ENCODE measurements around the gene ERG. TPM values are rescaled to one million over a fixed set of nuclear protein-coding genes. Genes with fewer than 3 reads are reported as not detected.

The ERG gene
- total and polyA plus RNA-seq, 4 donors: 4.8 to 19.6 (median 7.6) TPM

- no peaks in the 10 kb centered on the region for H3K27me3 ChIP-seq (ENCODE audit: control insufficient read depth, insufficient read depth, low read length)
- H3K4me3 ChIP-seq (ENCODE audit: low read depth, low read length): no peak overlapping the region
- no peaks in the 10 kb centered on the region for H3K36me3 ChIP-seq (ENCODE audit: control insufficient read depth, insufficient read depth, low read length)
- WGBS (ENCODE audit: insufficient coverage): 96% methylated on average over 4 of the region's 9 CpGs
- DNase-seq (ENCODE audit: low read depth in 4 of 6, low spot score in 6 of 6): no peak
- no peak overlapping the region for H3K27ac ChIP-seq (ENCODE audit: low read depth, low read length)
- H3K4me1 ChIP-seq (ENCODE audit: control insufficient read depth, insufficient read depth, low read length): no peaks in the 10 kb centered on the region
- no peaks in the 10 kb centered on the region for H3K9me3 ChIP-seq (ENCODE audit: control insufficient read depth, insufficient read depth, low read length)
Measured at GRCh38 chr21:38525454-38525853, 27.2 kb upstream of the ERG start.

- no peaks in the 10 kb centered on the region for H3K9me3 ChIP-seq (ENCODE audit: control insufficient read depth, insufficient read depth, low read length)
- H3K4me1 ChIP-seq (ENCODE audit: control insufficient read depth, insufficient read depth, low read length): no peaks in the 10 kb centered on the region
- no peak overlapping the region for H3K4me3 ChIP-seq (ENCODE audit: low read depth, low read length)
- no peaks in the 10 kb centered on the region for H3K27me3 ChIP-seq (ENCODE audit: control insufficient read depth, insufficient read depth, low read length)
- no peaks in the 10 kb centered on the region for H3K36me3 ChIP-seq (ENCODE audit: control insufficient read depth, insufficient read depth, low read length)
- WGBS (ENCODE audit: insufficient coverage): 78% methylated on average over 2 of the region's 4 CpGs
- H3K27ac ChIP-seq (ENCODE audit: low read depth, low read length): no peak overlapping the region
- no peak for DNase-seq (ENCODE audit: low read depth in 4 of 6, low spot score in 6 of 6)
Measured at GRCh38 chr21:38524168-38525153, 26.2 kb upstream of the ERG start.

- 95% methylated on average over 9 of the region's 9 CpGs for WGBS (ENCODE audit: insufficient coverage)
- no peaks in the 10 kb centered on the region for H3K27me3 ChIP-seq (ENCODE audit: control insufficient read depth, insufficient read depth, low read length)
- no peaks in the 10 kb centered on the region for H3K36me3 ChIP-seq (ENCODE audit: control insufficient read depth, insufficient read depth, low read length)
- DNase-seq (ENCODE audit: low read depth in 4 of 6, low spot score in 6 of 6): no peak
- no peak overlapping the region for H3K4me3 ChIP-seq (ENCODE audit: low read depth, low read length)
- no peaks in the 10 kb centered on the region for H3K9me3 ChIP-seq (ENCODE audit: control insufficient read depth, insufficient read depth, low read length)
- H3K4me1 ChIP-seq (ENCODE audit: control insufficient read depth, insufficient read depth, low read length): no peaks in the 10 kb centered on the region
- no peak overlapping the region for H3K27ac ChIP-seq (ENCODE audit: low read depth, low read length)
Measured at GRCh38 chr21:38520511-38520910, 22.2 kb upstream of the ERG start.

- DNase-seq (ENCODE audit: low read depth in 4 of 6, low spot score in 6 of 6): peak in 1 of 6 donors; percentile 54
- no peaks in the 10 kb centered on the region for H3K36me3 ChIP-seq (ENCODE audit: control insufficient read depth, insufficient read depth, low read length)
- no peaks in the 10 kb centered on the region for H3K27me3 ChIP-seq (ENCODE audit: control insufficient read depth, insufficient read depth, low read length)
- WGBS (ENCODE audit: insufficient coverage): no CpG with 5 or more reads among the region's 3 CpGs
- no peaks in the 10 kb centered on the region for H3K9me3 ChIP-seq (ENCODE audit: control insufficient read depth, insufficient read depth, low read length)
- H3K4me1 ChIP-seq (ENCODE audit: control insufficient read depth, insufficient read depth, low read length): peaks cover 4% of the 10 kb centered on the region
- H3K4me3 ChIP-seq (ENCODE audit: low read depth, low read length): no peak overlapping the region
- H3K27ac ChIP-seq (ENCODE audit: low read depth, low read length): no peak overlapping the region
Measured at GRCh38 chr21:38511662-38512243, 13.5 kb upstream of the ERG start.

GRCh38 chr21:38511198-38511597 is 12.9 kb upstream of the ERG start:
- Histone ChIP-seq H3K27ac (ENCODE audit: low read depth, low read length) (no peak overlapping the region), H3K9me3 (ENCODE audit: control insufficient read depth, insufficient read depth, low read length) (no peaks in the 10 kb centered on the region), H3K27me3 (ENCODE audit: control insufficient read depth, insufficient read depth, low read length) (no peaks in the 10 kb centered on the region), H3K36me3 (ENCODE audit: control insufficient read depth, insufficient read depth, low read length) (no peaks in the 10 kb centered on the region), H3K4me3 (ENCODE audit: low read depth, low read length) (no peak overlapping the region), H3K4me1 (ENCODE audit: control insufficient read depth, insufficient read depth, low read length) (peaks cover 6% of the 10 kb centered on the region)
- no CpG with 5 or more reads among the region's 1 CpG for WGBS (ENCODE audit: insufficient coverage)
- DNase-seq (ENCODE audit: low read depth in 4 of 6, low spot score in 6 of 6): no peak

- DNase-seq (ENCODE audit: low read depth in 4 of 6, low spot score in 6 of 6): no peak
- WGBS (ENCODE audit: insufficient coverage): 72% methylated on average over 4 of the region's 4 CpGs
- Histone ChIP-seq H3K4me3 (ENCODE audit: low read depth, low read length) (no peak overlapping the region), H3K27me3 (ENCODE audit: control insufficient read depth, insufficient read depth, low read length) (no peaks in the 10 kb centered on the region), H3K9me3 (ENCODE audit: control insufficient read depth, insufficient read depth, low read length) (no peaks in the 10 kb centered on the region), H3K27ac (ENCODE audit: low read depth, low read length) (no peak overlapping the region), H3K36me3 (ENCODE audit: control insufficient read depth, insufficient read depth, low read length) (no peaks in the 10 kb centered on the region), H3K4me1 (ENCODE audit: control insufficient read depth, insufficient read depth, low read length) (peaks cover 6% of the 10 kb centered on the region)
Measured at GRCh38 chr21:38507374-38507942, 9.2 kb upstream of the ERG start.

- WGBS (ENCODE audit: insufficient coverage): 29% methylated on average over 20 of the region's 24 CpGs
- Histone ChIP-seq H3K4me1 (ENCODE audit: control insufficient read depth, insufficient read depth, low read length) (peaks cover 6% of the 10 kb centered on the region), H3K4me3 (ENCODE audit: low read depth, low read length) (no peak overlapping the region), H3K27me3 (ENCODE audit: control insufficient read depth, insufficient read depth, low read length) (no peaks in the 10 kb centered on the region), H3K36me3 (ENCODE audit: control insufficient read depth, insufficient read depth, low read length) (no peaks in the 10 kb centered on the region), H3K27ac (ENCODE audit: low read depth, low read length) (no peak overlapping the region), H3K9me3 (ENCODE audit: control insufficient read depth, insufficient read depth, low read length) (no peaks in the 10 kb centered on the region)
- DNase-seq (ENCODE audit: low read depth in 4 of 6, low spot score in 6 of 6): peak in 1 of 6 donors; percentile 71
Measured at GRCh38 chr21:38506661-38507281, 8.5 kb upstream of the ERG start.

- Histone ChIP-seq H3K36me3 (ENCODE audit: control insufficient read depth, insufficient read depth, low read length) (no peaks in the 10 kb centered on the region), H3K4me1 (ENCODE audit: control insufficient read depth, insufficient read depth, low read length) (peaks cover 6% of the 10 kb centered on the region), H3K27me3 (ENCODE audit: control insufficient read depth, insufficient read depth, low read length) (no peaks in the 10 kb centered on the region), H3K4me3 (ENCODE audit: low read depth, low read length) (no peak overlapping the region), H3K27ac (ENCODE audit: low read depth, low read length) (no peak overlapping the region), H3K9me3 (ENCODE audit: control insufficient read depth, insufficient read depth, low read length) (no peaks in the 10 kb centered on the region)
- DNase-seq (ENCODE audit: low read depth in 4 of 6, low spot score in 6 of 6): peak; percentile 35 to 95 (median 68)
- WGBS (ENCODE audit: insufficient coverage): no CpG with 5 or more reads among the region's 9 CpGs
Measured at GRCh38 chr21:38505654-38506523, 7.6 kb upstream of the ERG start.

- Histone ChIP-seq H3K9me3 (ENCODE audit: control insufficient read depth, insufficient read depth, low read length) (no peaks in the 10 kb centered on the region), H3K27ac (ENCODE audit: low read depth, low read length) (no peak overlapping the region), H3K4me1 (ENCODE audit: control insufficient read depth, insufficient read depth, low read length) (peaks cover 6% of the 10 kb centered on the region), H3K27me3 (ENCODE audit: control insufficient read depth, insufficient read depth, low read length) (no peaks in the 10 kb centered on the region), H3K36me3 (ENCODE audit: control insufficient read depth, insufficient read depth, low read length) (no peaks in the 10 kb centered on the region), H3K4me3 (ENCODE audit: low read depth, low read length) (no peak overlapping the region)
- DNase-seq (ENCODE audit: low read depth in 4 of 6, low spot score in 6 of 6): no peak
- 67% methylated on average over 1 of the region's 2 CpGs for WGBS (ENCODE audit: insufficient coverage)
Measured at GRCh38 chr21:38504066-38504465, 5.8 kb upstream of the ERG start.

Measured in spinal cord (tissue), 10 donors.